CD14-positive monocyte (primary cell): Measurements from ENCODE around the gene LRP1B. TPM values are rescaled to one million over a fixed set of nuclear protein-coding genes. Genes with fewer than 3 reads are reported as not detected.

Source experiments
- DNase-seq, 3 donors: peaks; one replicate each; pipeline ENCODE4 v3.0.0-alpha.2; 2011 to 2022
- H2AFZ ChIP-seq: 2 replicates; pipeline ENCODE4 v1.6.0; 2012; ENCODE audit warnings: mild to moderate bottlenecking, low read depth, low read length, inconsistent platforms; ENCODE audit not compliant: insufficient read depth, poor library complexity, severe bottlenecking
- H3K27ac ChIP-seq, 2 donors: 1 replicate in 1 of 2; 2 replicates in 1 of 2; pipeline ENCODE4 v1.5.1; 2012 to 2013; ENCODE audit warnings: low read length in 2 of 2, control low read depth in 1 of 2, inconsistent platforms in 1 of 2, low read depth in 1 of 2, mild to moderate bottlenecking in 1 of 2
- H3K27me3 ChIP-seq, 2 donors: one replicate each; pipeline versions ENCODE4 v1.6.0 to v1.6.1; 2011 to 2013; ENCODE audit warnings: low read length in 2 of 2; ENCODE audit not compliant: control insufficient read depth in 2 of 2, insufficient read depth in 2 of 2
- H3K36me3 ChIP-seq, 2 donors: replicated peaks in 1 of 2; 1 replicate in 1 of 2; 2 replicates in 1 of 2; pipeline versions ENCODE4 v1.5.1 to v1.6.1; 2012 to 2013; ENCODE audit warnings: low read length in 2 of 2, control low read depth in 1 of 2, inconsistent platforms in 1 of 2, mild to moderate bottlenecking in 1 of 2; ENCODE audit not compliant: insufficient read depth in 2 of 2, control insufficient read depth in 1 of 2
- H3K4me1 ChIP-seq, 2 donors: 1 replicate in 1 of 2; 2 replicates in 1 of 2; pipeline versions ENCODE4 v1.5.1 to v1.6.1; 2012 to 2013; ENCODE audit warnings: low read length in 2 of 2, control low read depth in 1 of 2, inconsistent platforms in 1 of 2, mild to moderate bottlenecking in 1 of 2, moderate library complexity in 1 of 2; ENCODE audit not compliant: insufficient read depth in 2 of 2, control insufficient read depth in 1 of 2
- H3K4me2 ChIP-seq: replicated peaks from 2 replicates; pipeline ENCODE3; 2012; ENCODE audit warnings: low read length, moderate library complexity, mild to moderate bottlenecking; ENCODE audit not compliant: poor library complexity, severe bottlenecking; ENCODE audit errors: extremely low read depth
- H3K4me3 ChIP-seq, 3 experiments: fragments of 200-600 bp in 1 of 3; sonication (generic) in 1 of 3; replicated peaks in 1 of 3; 1 replicate in 2 of 3; 2 replicates in 1 of 3; pipeline ENCODE4 v1.5.1; 2011 to 2013; ENCODE audit warnings: low read length in 3 of 3, mild to moderate bottlenecking in 3 of 3, control low read depth in 2 of 3, low read depth in 2 of 3, inconsistent platforms in 1 of 3, moderate library complexity in 1 of 3
- H3K79me2 ChIP-seq: 2 replicates; pipeline ENCODE4 v1.6.0; 2012; ENCODE audit warnings: mild to moderate bottlenecking, control low read depth, inconsistent platforms, low read length, moderate library complexity; ENCODE audit not compliant: insufficient read depth
- H3K9ac ChIP-seq: 2 replicates; pipeline ENCODE4 v1.6.0; 2017; ENCODE audit warnings: low read length, mild to moderate bottlenecking; ENCODE audit not compliant: insufficient read depth, poor library complexity, severe bottlenecking
- H3K9me3 ChIP-seq, 2 donors: replicated peaks in 1 of 2; 1 replicate in 1 of 2; 2 replicates in 1 of 2; pipeline versions ENCODE4 v1.5.1 to v1.6.1; 2012 to 2013; ENCODE audit warnings: low read length in 2 of 2, control low read depth in 1 of 2; ENCODE audit not compliant: control insufficient read depth in 1 of 2, insufficient read depth in 1 of 2
- H4K20me1 ChIP-seq: 2 replicates; pipeline ENCODE4 v1.6.0; 2012; ENCODE audit warnings: mild to moderate bottlenecking, low read length, control low read depth, moderate library complexity; ENCODE audit not compliant: insufficient read depth
- H3K27ac Mint-ChIP-seq, 7 donors: one replicate each; pipeline ENCODE4 v1.8.0; 2020; ENCODE audit warnings: mild to moderate bottlenecking in 7 of 7, mixed read lengths in 7 of 7, moderate library complexity in 6 of 7, inconsistent platforms in 2 of 7
- H3K27me3 Mint-ChIP-seq, 3 donors: one replicate each; pipeline ENCODE4 v1.8.0; 2021 to 2022; ENCODE audit warnings: low read depth in 3 of 3, mild to moderate bottlenecking in 3 of 3, mixed read lengths in 3 of 3, moderate library complexity in 3 of 3, inconsistent platforms in 1 of 3
- H3K36me3 Mint-ChIP-seq, 2 donors: one replicate each; pipeline ENCODE4 v1.8.0; 2020; ENCODE audit warnings: mixed read lengths in 2 of 2, inconsistent platforms in 1 of 2, mild to moderate bottlenecking in 1 of 2
- H3K4me1 Mint-ChIP-seq: one replicate; pipeline ENCODE4 v1.8.0; 2020; ENCODE audit warnings: mild to moderate bottlenecking, mixed read lengths
- H3K4me3 Mint-ChIP-seq, 2 donors: one replicate each; pipeline ENCODE4 v1.8.0; 2020; ENCODE audit warnings: mild to moderate bottlenecking in 2 of 2, mixed read lengths in 2 of 2, moderate library complexity in 1 of 2
- H3K9me3 Mint-ChIP-seq, 7 donors: one replicate each; pipeline ENCODE4 v1.8.0; 2020 to 2022; ENCODE audit warnings: mixed read lengths in 7 of 7, mild to moderate bottlenecking in 6 of 7, moderate library complexity in 6 of 7, inconsistent platforms in 2 of 7
- CTCF ChIP-seq: fragments of 200-600 bp; IDR thresholded peaks from one replicate; pipeline ENCODE4 v1.8.0; 2022; ENCODE audit warnings: antibody characterized with exemption, mild to moderate bottlenecking
- WGBS: methylation state at CpG from one replicate; pipeline ENCODE4 v1.1.5; 2013; ENCODE audit warnings: missing lambda C conversion rate; ENCODE audit not compliant: insufficient coverage; 5-methylcytosine and 5-hydroxymethylcytosine counted together
- intact Hi-C, 2 donors: fragments of 100-400 bp; cut with micrococcal nuclease; formaldehyde crosslinking; loops; one replicate each; pipeline versions ENCODE4 v1.15.0 to v1.15.1; 2023
- polyA plus RNA-seq, 3 donors: library from polyadenylated mRNA; depleted of rRNA in 1 of 3; unstranded in 2 of 3; stranded (reverse) in 1 of 3; fragments of 300-500 nt in 2 of 3; fragments of >200 nt in 1 of 3; fragmentation: Illumina TruSeq in 2 of 3; gene quantifications; 1 replicate in 2 of 3; 2 replicates in 1 of 3; pipeline ENCODE4 v1.2.3, GENCODE V29; 2012 to 2021

The LRP1B gene
- polyA plus RNA-seq, 3 donors = not detected

- intact Hi-C loops = no loop called here
- no peaks in the 10 kb centered on the region for H3K27me3 ChIP-seq
- H2AFZ ChIP-seq = no peak overlapping the region
- H3K4me3 ChIP-seq = no peak overlapping the region
- WGBS = no CpG with 5 or more reads among the region's 1 CpG
- H3K27ac Mint-ChIP-seq = no peak overlapping the region
- no peak for DNase-seq
- H3K79me2 ChIP-seq = no peaks in the 10 kb centered on the region
- H3K36me3 Mint-ChIP-seq = no peaks in the 10 kb centered on the region
- TF ChIP-seq CTCF = no peak
- no peak overlapping the region for H3K4me3 Mint-ChIP-seq
- H3K4me1 ChIP-seq = no peaks in the 10 kb centered on the region
- peaks cover 0 to 3% (median 0%) of the 10 kb centered on the region in 7 donors for H3K9me3 Mint-ChIP-seq
- no peaks in the 10 kb centered on the region for H3K4me1 Mint-ChIP-seq
- no peak overlapping the region for H3K4me2 ChIP-seq
- no peaks in the 10 kb centered on the region for H4K20me1 ChIP-seq
- no peaks in the 10 kb centered on the region for H3K9me3 ChIP-seq
- H3K36me3 ChIP-seq = no peaks in the 10 kb centered on the region
- H3K27ac ChIP-seq = no peak overlapping the region
- no peaks in the 10 kb centered on the region for H3K27me3 Mint-ChIP-seq
- no peak overlapping the region for H3K9ac ChIP-seq
These were observed 1835.0 kb downstream of the LRP1B start for GRCh38 chr2:140295767-140296166.

- H3K9me3 Mint-ChIP-seq = no peaks in the 10 kb centered on the region
These were observed 1842.1 kb downstream of the LRP1B start for GRCh38 chr2:140288726-140289125.

More at GRCh38 chr2:140288726-140289125, 1842.1 kb downstream of the LRP1B start:
- Histone ChIP-seq H3K27me3 (no peaks in the 10 kb centered on the region), H3K27ac (no peak overlapping the region), H3K4me1 (no peaks in the 10 kb centered on the region), H2AFZ (no peak overlapping the region), H4K20me1 (no peaks in the 10 kb centered on the region), H3K9ac (no peak overlapping the region), H3K4me3 (no peak overlapping the region), H3K79me2 (no peaks in the 10 kb centered on the region), H3K4me2 (no peak overlapping the region), H3K9me3 (no peaks in the 10 kb centered on the region), H3K36me3 (no peaks in the 10 kb centered on the region)
- Mint-ChIP-seq H3K36me3 (no peaks in the 10 kb centered on the region), H3K4me1 (no peaks in the 10 kb centered on the region), H3K27ac (no peak overlapping the region), H3K4me3 (no peak overlapping the region), H3K27me3 (peaks cover 0 to 2% (median 1%) of the 10 kb centered on the region in 3 donors)
- intact Hi-C loops = no loop called here
- TF ChIP-seq CTCF = no peak
- DNase-seq = no peak
